Left lobe of liver (tissue), 2 donors: ENCODE results near the gene LIMS1. TPM values are rescaled to one million over a fixed set of nuclear protein-coding genes. Genes with fewer than 3 reads are reported as not detected.
"Not testable (repeated sequence)": the region's sequence is repeated elsewhere in the genome, so short reads cannot be mapped to it uniquely, and the experiment has no call there.

ENCODE experiments used
- ATAC-seq: fragments of 200-7000 bp; cut with Tn5 transposase; one replicate; pipeline ENCODE4 v1.9.1; 2020; ENCODE audit warnings: mild to moderate bottlenecking, moderate library complexity
- DNase-seq: peaks from one replicate; pipeline ENCODE4 v3.0.0-alpha.2; 2020; ENCODE audit warnings: low spot score
- total RNA-seq: library from RNA; stranded (reverse); gene quantifications from one replicate; pipeline ENCODE4 v1.2.1, GENCODE V29; 2021
- donor health status: DM: no; HTN: no; CAD: no; lungs with moderate emphysema.
- donor health status: DM: no; HTN: yes; CAD: no.

Gene LIMS1
- total RNA-seq, 1 donor from 2014 or later: 18.1 TPM

- ATAC-seq (no peak), DNase-seq (no peak)
Observed at GRCh38 chr2:108630567-108631405, 96.5 kb downstream of the LIMS1 start.

- ATAC-seq: no peak
- no peak for DNase-seq
Observed at GRCh38 chr2:108632332-108633160, 98.3 kb downstream of the LIMS1 start.

- DNase-seq: no peak
- no peak for ATAC-seq
Observed at GRCh38 chr2:108633409-108633808, 99.1 kb downstream of the LIMS1 start.

- ATAC-seq (no peak), DNase-seq (no peak)
Observed at GRCh38 chr2:108634011-108634410, 99.7 kb downstream of the LIMS1 start.

- DNase-seq: no peak
- no peak for ATAC-seq
Observed at GRCh38 chr2:108634576-108635160, 100.4 kb downstream of the LIMS1 start.

- DNase-seq (peak; percentile 62), ATAC-seq (peak; percentile 68)
Observed at GRCh38 chr2:108635630-108636354, 101.5 kb downstream of the LIMS1 start.

GRCh38 chr2:108637304-108637669 is 103.0 kb downstream of the LIMS1 start:
- DNase-seq: no peak
- peak; percentile 68 for ATAC-seq

GRCh38 chr2:108640731-108641130 is 106.5 kb downstream of the LIMS1 start:
- ATAC-seq: no peak
- DNase-seq: no peak

- ATAC-seq (no peak), DNase-seq (no peak)
Observed at GRCh38 chr2:108641756-108642155, 107.5 kb downstream of the LIMS1 start.

- DNase-seq: no peak
- ATAC-seq: no peak
Observed at GRCh38 chr2:108643261-108643849, 109.1 kb downstream of the LIMS1 start.

- DNase-seq, ATAC-seq: not testable (repeated sequence)
Observed at GRCh38 chr2:108643862-108644261, 109.6 kb downstream of the LIMS1 start.

- ATAC-seq, DNase-seq: not testable (repeated sequence)
Observed at GRCh38 chr2:108644446-108644845, 110.2 kb downstream of the LIMS1 start.

GRCh38 chr2:108648796-108649195 is 114.5 kb downstream of the LIMS1 start:
- not testable (repeated sequence) for ATAC-seq, DNase-seq

GRCh38 chr2:108650465-108650864 is 116.2 kb downstream of the LIMS1 start:
- ATAC-seq (peak; percentile 68), DNase-seq (peak; percentile 58)

GRCh38 chr2:108651468-108651867 is 117.2 kb downstream of the LIMS1 start:
- not testable (repeated sequence) for ATAC-seq, DNase-seq

GRCh38 chr2:108652187-108652931 is 118.1 kb downstream of the LIMS1 start:
- not testable (repeated sequence) for DNase-seq
- peak; percentile 31 for ATAC-seq

GRCh38 chr2:108653425-108653824 is 119.2 kb downstream of the LIMS1 start:
- DNase-seq, ATAC-seq: not testable (repeated sequence)

- not testable (repeated sequence) for ATAC-seq
Observed at GRCh38 chr2:108653849-108654248, 119.6 kb downstream of the LIMS1 start.

GRCh38 chr2:108654521-108655125 is 120.4 kb downstream of the LIMS1 start:
- DNase-seq: not testable (repeated sequence)
- peak; percentile 54 for ATAC-seq

More at GRCh38 chr2:108653849-108654248, 119.6 kb downstream of the LIMS1 start:
- DNase-seq: not testable (repeated sequence)
